Measurements from ENCODE around the gene LRRC57. TPM values are rescaled to one million over a fixed set of nuclear protein-coding genes. Genes with fewer than 3 reads are reported as not detected.
"Not testable (repeated sequence)": the region's sequence is repeated elsewhere in the genome, so short reads cannot be mapped to it uniquely, and the experiment has no call there.

LRRC57 gene
- total RNA-seq, 1 donor from 2014 or later, result 14.7 TPM

- TF ChIP-seq, protein P1, sequence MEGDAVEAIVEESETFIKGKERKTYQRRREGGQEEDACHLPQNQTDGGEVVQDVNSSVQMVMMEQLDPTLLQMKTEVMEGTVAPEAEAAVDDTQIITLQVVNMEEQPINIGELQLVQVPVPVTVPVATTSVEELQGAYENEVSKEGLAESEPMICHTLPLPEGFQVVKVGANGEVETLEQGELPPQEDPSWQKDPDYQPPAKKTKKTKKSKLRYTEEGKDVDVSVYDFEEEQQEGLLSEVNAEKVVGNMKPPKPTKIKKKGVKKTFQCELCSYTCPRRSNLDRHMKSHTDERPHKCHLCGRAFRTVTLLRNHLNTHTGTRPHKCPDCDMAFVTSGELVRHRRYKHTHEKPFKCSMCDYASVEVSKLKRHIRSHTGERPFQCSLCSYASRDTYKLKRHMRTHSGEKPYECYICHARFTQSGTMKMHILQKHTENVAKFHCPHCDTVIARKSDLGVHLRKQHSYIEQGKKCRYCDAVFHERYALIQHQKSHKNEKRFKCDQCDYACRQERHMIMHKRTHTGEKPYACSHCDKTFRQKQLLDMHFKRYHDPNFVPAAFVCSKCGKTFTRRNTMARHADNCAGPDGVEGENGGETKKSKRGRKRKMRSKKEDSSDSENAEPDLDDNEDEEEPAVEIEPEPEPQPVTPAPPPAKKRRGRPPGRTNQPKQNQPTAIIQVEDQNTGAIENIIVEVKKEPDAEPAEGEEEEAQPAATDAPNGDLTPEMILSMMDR (conservative IDR thresholded peaks at IDR 0.05; ENCODE audit: low read depth, low read length), result no peak
- H3K4me3 ChIP-seq (ENCODE audit: low read depth, low read length), result peak overlapping the region; percentile 93
- no peak for DNase-seq (ENCODE audit: low read depth)
Measured at GRCh38 chr15:42576776-42577175, 28.2 kb upstream of the LRRC57 start.

DNA sequence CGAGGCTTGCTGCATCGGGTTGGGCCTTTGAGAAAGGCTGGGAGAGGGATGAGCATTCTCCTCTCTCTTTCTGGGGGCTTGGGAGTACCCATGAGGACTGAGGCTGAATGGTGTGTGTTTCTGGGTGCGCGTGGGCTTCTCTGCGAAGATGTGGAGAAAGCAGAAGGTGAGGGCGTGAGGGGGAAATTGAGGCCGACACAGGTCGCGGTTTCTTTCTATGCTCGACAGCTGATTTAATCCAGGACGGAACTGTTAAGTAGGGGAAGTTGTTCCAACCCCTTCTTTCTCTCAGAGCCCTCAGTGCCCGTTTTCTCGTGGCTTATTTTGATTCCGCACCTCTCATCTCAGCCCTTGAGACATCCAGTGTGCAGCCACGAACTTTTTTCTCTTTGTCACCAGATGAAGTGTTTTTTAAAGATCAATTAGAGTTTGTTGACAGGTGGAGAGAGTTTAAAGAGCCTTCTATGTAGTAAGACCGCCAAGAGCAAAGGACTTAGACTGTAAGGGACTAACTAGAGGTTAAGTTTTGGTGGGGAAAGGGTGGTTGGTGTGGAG, 27.5 kb upstream of the LRRC57 start:
- TF ChIP-seq, protein P1 (conservative IDR thresholded peaks at IDR 0.05; ENCODE audit: low read depth, low read length), result no peak
- peak overlapping the region; percentile 93 for H3K4me3 ChIP-seq (ENCODE audit: low read depth, low read length)
- no peak for DNase-seq (ENCODE audit: low read depth)

DNA sequence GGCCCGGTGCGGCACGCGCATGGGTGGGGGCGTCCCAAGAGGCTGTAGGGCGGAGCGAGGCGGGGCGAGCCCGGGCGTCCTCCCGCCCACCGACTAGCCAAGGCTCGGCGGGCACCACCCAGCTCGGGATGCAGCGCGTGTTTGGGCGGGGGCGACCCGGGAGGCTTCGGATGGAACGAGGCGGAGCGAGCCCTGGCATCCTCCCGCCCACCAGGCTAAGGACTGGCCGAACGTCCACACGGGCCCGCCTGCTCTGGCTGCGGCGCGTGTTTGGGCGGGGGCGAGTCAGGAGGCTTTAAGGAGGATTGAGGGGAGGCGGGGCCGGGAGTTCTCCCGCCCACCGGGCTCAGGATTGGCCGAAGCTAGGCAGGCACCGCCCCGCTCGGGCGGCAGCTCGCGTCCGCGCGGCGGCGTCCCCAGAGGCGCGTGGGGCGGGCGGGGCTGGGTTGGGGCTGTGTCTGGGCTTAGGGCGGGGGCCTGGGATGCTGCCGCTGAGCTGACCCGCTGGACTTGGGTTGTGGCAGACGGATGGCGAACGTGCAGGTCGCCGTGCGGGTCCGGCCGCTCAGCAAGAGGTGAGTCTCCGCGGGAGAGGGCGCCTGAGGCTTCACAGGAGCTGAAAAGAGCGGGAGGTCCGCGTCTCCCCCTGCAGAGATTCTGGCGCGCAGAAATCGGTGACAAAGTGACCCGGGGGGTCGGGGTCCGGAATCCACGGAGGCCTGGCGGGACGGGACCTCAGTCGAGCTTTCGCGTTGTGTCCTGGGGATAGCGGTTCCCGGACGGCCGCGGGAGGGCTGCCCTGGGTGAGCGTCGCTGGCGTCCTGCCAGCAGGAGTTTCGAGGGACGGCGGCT, 26.8 kb upstream of the LRRC57 start, which contains the start of gene STARD9:
Gene STARD9, plus strand, starts transcription at position 419 of the 852 bp plus-strand sequence. Its CDS starts 110 bp downstream, at position 529.
- DNase-seq (ENCODE audit: low read depth), result peak; percentile 52
- peak within 1 kb of the TSS; percentile 93 for H3K4me3 ChIP-seq (ENCODE audit: low read depth, low read length)
- TF ChIP-seq, protein P1 (conservative IDR thresholded peaks at IDR 0.05; ENCODE audit: low read depth, low read length), result no peak

GRCh38 chr15:42558739-42559138, 10.1 kb upstream of the LRRC57 start:
- no peak for DNase-seq (ENCODE audit: low read depth)
- TF ChIP-seq, protein P1 (conservative IDR thresholded peaks at IDR 0.05; ENCODE audit: low read depth, low read length), result no peak
- H3K4me3 ChIP-seq (ENCODE audit: low read depth, low read length), result no peak overlapping the region

DNA sequence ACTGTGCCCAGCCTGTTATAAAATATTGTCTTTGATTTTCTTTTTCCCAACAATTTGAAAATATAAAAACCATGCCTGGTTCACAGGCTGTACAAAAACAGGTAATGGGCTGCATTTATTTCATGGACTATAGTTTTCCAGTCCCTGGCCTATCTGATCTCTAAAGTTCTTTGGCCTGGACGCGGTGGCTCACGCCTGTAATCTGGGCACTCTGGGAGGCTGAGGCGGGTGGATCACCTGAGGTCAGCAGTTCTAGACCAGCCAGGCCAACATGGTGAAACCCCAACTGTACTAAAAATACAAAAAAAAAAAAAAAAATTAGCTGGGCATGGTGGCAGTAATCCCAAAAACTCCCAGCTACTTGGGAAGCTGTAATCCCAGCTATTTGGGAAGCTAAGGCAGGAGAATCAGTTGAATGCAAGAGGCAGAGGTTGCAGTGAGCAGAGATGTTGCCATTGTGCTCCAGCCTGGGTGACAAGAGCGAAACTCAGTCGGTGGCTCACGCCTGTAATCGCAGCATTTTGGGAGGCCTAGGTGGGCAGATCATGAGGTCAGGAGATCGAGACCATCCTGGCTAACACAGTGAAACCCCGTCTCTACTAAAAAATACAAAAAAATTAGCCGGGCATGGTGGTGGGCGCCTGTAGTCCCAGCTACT, 8.1 kb upstream of the LRRC57 start:
- not testable (repeated sequence) for H3K4me3 ChIP-seq (ENCODE audit: low read depth, low read length); DNase-seq (ENCODE audit: low read depth)

GRCh38 chr15:42553554-42553953, 5.0 kb upstream of the LRRC57 start:
- no peak for DNase-seq (ENCODE audit: low read depth)
- TF ChIP-seq, protein P1 (conservative IDR thresholded peaks at IDR 0.05; ENCODE audit: low read depth, low read length), result no peak
- H3K4me3 ChIP-seq (ENCODE audit: low read depth, low read length), result no peak overlapping the region

DNA sequence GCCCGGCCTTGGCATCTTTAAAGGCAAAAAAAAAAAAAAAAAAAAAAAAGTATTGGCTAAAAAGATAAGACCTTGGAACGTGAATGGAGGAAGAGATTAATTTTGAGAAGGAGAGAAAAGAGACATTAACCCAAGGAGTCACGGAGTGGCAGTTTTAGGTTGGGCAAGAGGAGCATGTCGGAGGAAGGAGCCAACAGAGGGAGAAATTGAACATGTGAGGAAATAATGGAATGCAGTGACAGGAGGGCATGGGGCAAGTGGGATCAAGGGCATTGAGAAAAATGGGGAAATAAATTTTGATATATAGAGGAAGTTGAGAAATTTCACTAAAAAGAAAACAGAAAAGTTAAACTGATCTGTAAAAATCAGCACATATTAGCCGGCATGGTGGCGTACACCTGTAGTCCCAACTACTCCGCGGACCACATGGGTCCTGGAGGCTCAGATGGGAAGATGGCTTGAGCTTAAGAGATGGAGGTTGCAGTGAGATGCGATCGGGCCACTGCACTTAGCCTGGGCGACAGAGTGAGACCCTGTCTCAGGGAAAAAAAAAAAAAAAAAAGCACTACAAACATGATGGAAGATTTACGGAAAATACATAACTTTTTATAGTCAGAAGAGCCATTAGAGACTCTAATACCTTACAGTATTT, 1.3 kb upstream of the LRRC57 start:
- TF ChIP-seq, protein P1 (conservative IDR thresholded peaks at IDR 0.05; ENCODE audit: low read depth, low read length), result no peak
- peak overlapping the region; percentile 97 for H3K4me3 ChIP-seq (ENCODE audit: low read depth, low read length)
- DNase-seq (ENCODE audit: low read depth), result no peak
